Activated B cell treated with CpG ODN at 0.5 μM for 24 hours (primary cell): ENCODE results near the gene PFKFB4. TPM values are rescaled to one million over a fixed set of nuclear protein-coding genes. Genes with fewer than 3 reads are reported as not detected.
"Not testable (repeated sequence)": the region's sequence is repeated elsewhere in the genome, so short reads cannot be mapped to it uniquely, and the experiment has no call there.

Source experiments
- ATAC-seq: fragments of 200-7000 bp; cut with Tn5 transposase; one replicate; pipeline ENCODE4 v1.10.0; 2021; ENCODE audit warnings: low read depth, mild to moderate bottlenecking, moderate library complexity
- CTCF ChIA-PET: fragments of 350-600 bp; sonication (Branson Sonifier 250); formaldehyde crosslinking; loops from one replicate; lab custom pipeline; 2021; ENCODE audit warnings: antibody characterized with exemption; lab: Charles Lee
- POLR2A ChIA-PET: fragments of 350-600 bp; sonication (Branson Sonifier 250); formaldehyde crosslinking; loops from one replicate; lab custom pipeline; 2021; ENCODE audit warnings: antibody characterized with exemption; lab: Charles Lee
- DNase-seq: peaks from one replicate; pipeline ENCODE4 v3.0.0; 2022
- H3K27ac Mint-ChIP-seq: one replicate; pipeline ENCODE4 v1.8.0; 2020; ENCODE audit warnings: mixed read lengths
- H3K27me3 Mint-ChIP-seq: one replicate; pipeline ENCODE4 v1.8.0; 2021; ENCODE audit warnings: mixed read lengths
- H3K36me3 Mint-ChIP-seq: one replicate; pipeline ENCODE4 v1.8.0; 2021; ENCODE audit warnings: low read depth, mixed read lengths
- H3K4me1 Mint-ChIP-seq: one replicate; pipeline ENCODE4 v1.8.0; 2021; ENCODE audit warnings: mixed read lengths
- H3K4me3 Mint-ChIP-seq: one replicate; pipeline ENCODE4 v1.8.0; 2020; ENCODE audit warnings: mild to moderate bottlenecking, mixed read lengths
- H3K9me3 Mint-ChIP-seq: one replicate; pipeline ENCODE4 v1.8.0; 2020; ENCODE audit warnings: mixed read lengths
- intact Hi-C: fragments of 100-400 bp; cut with micrococcal nuclease; formaldehyde crosslinking; loops from one replicate; pipeline ENCODE4 v1.15.1; 2024
- total RNA-seq: library from RNA; stranded (reverse); gene quantifications from 2 replicates; pipeline ENCODE4 v1.2.3, GENCODE V29; 2022
- TF ChIP-seq, protein P1 (sequence below): fragments of 200-600 bp; IDR thresholded peaks from one replicate; pipeline ENCODE4 v1.8.0; 2022; ENCODE audit warnings: antibody characterized with exemption, mild to moderate bottlenecking

PFKFB4 gene
- total RNA-seq, 1 donor from 2014 or later, result 3.2 TPM

DNA sequence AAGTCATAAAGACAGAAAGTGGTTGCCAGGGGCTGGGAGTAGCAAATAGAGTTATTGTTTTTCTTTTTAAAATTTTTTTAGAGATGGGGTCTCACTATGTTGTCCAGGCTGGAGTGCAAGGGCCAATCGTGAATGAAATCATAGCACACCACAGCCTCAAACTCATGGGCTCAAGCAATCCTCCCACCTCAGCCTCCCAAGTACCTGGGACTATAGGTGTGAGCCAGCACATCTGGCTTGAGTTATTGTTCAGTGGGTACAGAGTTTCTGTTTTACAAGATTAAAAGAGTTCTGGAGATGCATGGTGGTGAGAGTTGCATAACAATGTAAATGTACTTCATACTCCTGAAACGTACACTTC, 23.6 kb downstream of the PFKFB4 start:
- H3K4me3 Mint-ChIP-seq, result no peak overlapping the region
- ChIA-PET CTCF (no interaction called here), POLR2A (no interaction called here)
- H3K27ac Mint-ChIP-seq, result no peak overlapping the region
- TF ChIP-seq, protein P1, sequence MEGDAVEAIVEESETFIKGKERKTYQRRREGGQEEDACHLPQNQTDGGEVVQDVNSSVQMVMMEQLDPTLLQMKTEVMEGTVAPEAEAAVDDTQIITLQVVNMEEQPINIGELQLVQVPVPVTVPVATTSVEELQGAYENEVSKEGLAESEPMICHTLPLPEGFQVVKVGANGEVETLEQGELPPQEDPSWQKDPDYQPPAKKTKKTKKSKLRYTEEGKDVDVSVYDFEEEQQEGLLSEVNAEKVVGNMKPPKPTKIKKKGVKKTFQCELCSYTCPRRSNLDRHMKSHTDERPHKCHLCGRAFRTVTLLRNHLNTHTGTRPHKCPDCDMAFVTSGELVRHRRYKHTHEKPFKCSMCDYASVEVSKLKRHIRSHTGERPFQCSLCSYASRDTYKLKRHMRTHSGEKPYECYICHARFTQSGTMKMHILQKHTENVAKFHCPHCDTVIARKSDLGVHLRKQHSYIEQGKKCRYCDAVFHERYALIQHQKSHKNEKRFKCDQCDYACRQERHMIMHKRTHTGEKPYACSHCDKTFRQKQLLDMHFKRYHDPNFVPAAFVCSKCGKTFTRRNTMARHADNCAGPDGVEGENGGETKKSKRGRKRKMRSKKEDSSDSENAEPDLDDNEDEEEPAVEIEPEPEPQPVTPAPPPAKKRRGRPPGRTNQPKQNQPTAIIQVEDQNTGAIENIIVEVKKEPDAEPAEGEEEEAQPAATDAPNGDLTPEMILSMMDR, result no peak
- no peaks in the 10 kb centered on the region for H3K27me3 Mint-ChIP-seq
- H3K9me3 Mint-ChIP-seq, result no peaks in the 10 kb centered on the region
- DNase-seq, result no peak
- intact Hi-C loops, result no loop called here
- H3K36me3 Mint-ChIP-seq, result no peaks in the 10 kb centered on the region
- ATAC-seq, result no peak
- H3K4me1 Mint-ChIP-seq, result no peaks in the 10 kb centered on the region

DNA sequence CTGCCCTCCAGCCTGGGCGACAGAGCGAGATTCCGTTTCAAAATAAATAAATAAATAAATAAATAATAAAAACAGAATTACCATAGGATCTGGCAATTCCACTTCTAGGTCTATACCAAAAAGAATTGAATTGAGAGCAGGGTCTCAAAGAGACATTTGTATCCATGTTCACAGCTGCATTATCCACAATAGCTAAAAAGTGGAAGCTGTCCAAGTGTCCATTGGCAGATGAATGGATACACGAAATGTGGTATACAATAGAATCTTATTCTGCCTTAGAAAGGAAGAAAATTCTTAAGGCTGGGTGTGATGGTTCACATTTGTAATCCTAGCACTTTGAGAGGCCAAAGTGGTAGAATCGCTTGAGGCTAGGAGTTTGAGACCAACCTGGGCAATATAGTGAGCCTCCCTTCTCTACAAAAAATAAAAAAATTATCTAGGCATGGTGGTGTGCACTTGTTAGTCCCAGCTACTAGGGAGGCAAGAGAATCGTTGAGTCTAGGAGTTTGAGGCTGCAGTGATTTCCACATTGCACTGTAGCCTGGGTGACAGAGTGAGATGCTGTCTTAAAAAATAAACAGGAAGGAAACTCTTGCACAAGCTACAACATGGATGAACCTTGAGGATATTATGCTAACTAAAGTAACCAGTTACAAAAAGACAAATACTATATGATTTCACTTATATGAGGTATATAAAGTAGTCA, 24.2 kb downstream of the PFKFB4 start:
- intact Hi-C loops, result no loop called here
- CTCF ChIA-PET, result no interaction called here
- DNase-seq (no peak), ATAC-seq (no peak)
- POLR2A ChIA-PET, result no interaction called here
- no peak overlapping the region for H3K27ac Mint-ChIP-seq
- H3K27me3 Mint-ChIP-seq, result no peaks in the 10 kb centered on the region
- no peaks in the 10 kb centered on the region for H3K9me3 Mint-ChIP-seq
- TF ChIP-seq, protein P1, result no peak
- no peak overlapping the region for H3K4me3 Mint-ChIP-seq
- H3K4me1 Mint-ChIP-seq, result no peaks in the 10 kb centered on the region
- no peaks in the 10 kb centered on the region for H3K36me3 Mint-ChIP-seq

DNA sequence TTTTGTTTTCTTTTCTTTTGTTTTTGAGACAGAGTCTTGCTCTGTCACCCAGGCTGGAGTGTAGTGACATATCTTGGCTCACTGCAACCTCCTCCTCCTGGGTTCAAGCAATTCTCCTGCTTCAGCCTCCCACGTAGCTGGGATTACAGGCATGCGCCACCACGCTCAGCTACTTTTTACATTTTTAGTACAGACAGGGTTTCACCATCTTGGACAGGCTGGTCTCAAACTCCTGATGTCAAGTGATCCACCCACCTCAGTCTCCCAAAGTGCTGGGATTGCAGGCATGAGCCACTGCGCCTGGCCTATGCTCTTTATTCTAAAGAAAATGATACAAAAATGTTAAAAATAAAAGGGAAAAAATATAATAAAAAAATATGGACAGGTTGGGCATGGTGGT, 25.9 kb downstream of the PFKFB4 start:
- intact Hi-C loops, H3K9me3 Mint-ChIP-seq, H3K27me3 Mint-ChIP-seq, POLR2A ChIA-PET, DNase-seq, H3K4me1 Mint-ChIP-seq, ATAC-seq, H3K4me3 Mint-ChIP-seq, H3K36me3 Mint-ChIP-seq, H3K27ac Mint-ChIP-seq, CTCF ChIA-PET: not testable (repeated sequence)

DNA sequence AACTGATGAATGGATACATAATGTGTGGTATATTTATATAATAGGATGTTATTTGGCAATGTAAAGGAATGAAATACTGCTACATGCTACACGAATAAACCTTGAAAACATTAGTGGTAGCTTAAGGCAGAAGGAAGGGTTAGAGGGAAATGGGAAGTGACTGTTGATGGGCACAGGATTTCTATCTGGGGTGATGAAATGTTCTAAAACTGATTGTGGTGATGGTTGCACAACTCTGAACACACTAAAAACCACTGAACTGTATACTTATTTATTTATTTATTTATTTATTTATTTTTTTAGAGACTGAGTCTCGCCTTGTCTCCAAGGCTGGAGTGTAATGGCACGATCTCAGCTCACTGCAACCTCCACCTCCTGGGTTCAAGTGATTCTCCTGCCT, 27.8 kb downstream of the PFKFB4 start:
- intact Hi-C loops, result no loop called here
- CTCF ChIA-PET, result no interaction called here
- POLR2A ChIA-PET, result no interaction called here

DNA sequence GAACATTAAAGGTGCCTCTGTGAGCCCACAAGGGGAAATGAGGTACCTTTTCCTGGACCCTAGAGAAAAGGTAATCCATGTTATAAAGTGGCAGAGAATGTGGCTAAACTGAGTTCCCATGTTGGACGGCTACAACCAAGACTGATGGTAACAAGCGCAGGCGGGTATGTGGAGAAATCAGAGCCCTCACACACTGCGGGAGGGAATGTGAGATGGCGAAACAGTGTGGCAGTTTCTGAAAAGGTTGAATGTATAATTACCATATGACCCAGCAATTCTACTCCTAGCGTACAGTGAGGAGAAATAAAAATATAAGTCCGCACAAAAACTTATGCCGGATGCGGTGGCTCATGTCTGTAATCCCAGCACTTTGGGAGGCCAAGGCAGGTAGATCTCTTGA, 28.6 kb downstream of the PFKFB4 start:
- TF ChIP-seq, protein P1, result no peak
- Mint-ChIP-seq H3K27me3 (no peaks in the 10 kb centered on the region), H3K9me3 (no peaks in the 10 kb centered on the region), H3K4me3 (no peak overlapping the region), H3K27ac (no peak overlapping the region), H3K4me1 (no peaks in the 10 kb centered on the region), H3K36me3 (no peaks in the 10 kb centered on the region)
- DNase-seq (no peak), ATAC-seq (no peak)
- intact Hi-C loops, result no loop called here
- POLR2A ChIA-PET, result interaction anchor here (0.6 kb wide), 1 partner anchor 62 kb away, joined by 9 read pairs; no protein-coding TSS in a partner anchor
- CTCF ChIA-PET, result no interaction called here

More for the DNA sequence above, 27.8 kb downstream of the PFKFB4 start:
- DNase-seq, result no peak
- Mint-ChIP-seq H3K36me3 (no peaks in the 10 kb centered on the region), H3K27me3 (no peaks in the 10 kb centered on the region), H3K9me3 (no peaks in the 10 kb centered on the region), H3K4me3 (no peak overlapping the region), H3K27ac (no peak overlapping the region), H3K4me1 (no peaks in the 10 kb centered on the region)
- TF ChIP-seq, protein P1, result no peak
- no peak for ATAC-seq

DNA sequence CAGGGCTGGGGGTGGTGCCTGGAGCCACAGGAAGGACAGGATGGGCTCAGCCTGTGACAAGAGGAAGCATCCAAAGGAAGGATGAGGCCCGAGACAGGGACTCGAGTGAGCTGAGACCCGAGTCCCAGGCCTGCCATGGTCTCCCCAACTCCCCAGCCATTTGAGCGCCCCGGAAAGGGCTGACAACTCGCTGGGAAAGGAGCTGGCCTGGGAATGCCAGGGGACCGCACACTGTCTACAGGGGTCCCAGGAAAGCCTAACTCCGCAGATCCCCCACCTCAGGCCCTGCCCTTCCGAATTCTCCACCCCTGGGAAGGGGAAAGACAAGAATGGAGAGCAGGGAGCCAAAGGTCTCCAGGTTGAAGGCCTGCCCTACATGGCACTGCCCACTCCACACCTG, 31.6 kb downstream of the PFKFB4 start:
- Mint-ChIP-seq H3K27me3 (no peaks in the 10 kb centered on the region), H3K4me3 (no peak overlapping the region), H3K9me3 (no peaks in the 10 kb centered on the region), H3K4me1 (no peaks in the 10 kb centered on the region), H3K36me3 (no peaks in the 10 kb centered on the region), H3K27ac (no peak overlapping the region)
- ChIA-PET CTCF (no interaction called here), POLR2A (no interaction called here)
- TF ChIP-seq, protein P1, result no peak
- DNase-seq (no peak), ATAC-seq (no peak)
- intact Hi-C loops, result no loop called here
